Ureter (tissue), 1 donor: ENCODE data around the gene GORASP2. TPM values are rescaled to one million over a fixed set of nuclear protein-coding genes. Genes with fewer than 3 reads are reported as not detected.
A peak's percentile ranks its signal among the peaks of the same experiment; 100 is the strongest.

Source experiments
- DNase-seq: peaks from one replicate; pipeline ENCODE4 v3.0.0-alpha.2; 2020; ENCODE audit warnings: low spot score
- total RNA-seq: library from RNA; stranded (reverse); gene quantifications from one replicate; pipeline ENCODE4 v1.2.4, GENCODE V29; 2023
- donor health status: DM: yes; HTN: yes; CAD: no.

Gene GORASP2
- total RNA-seq, 1 donor from 2014 or later, result 94.8 TPM

GRCh38 chr2:170966648-170967396 is 37.8 kb downstream of the GORASP2 start:
- no peak for DNase-seq

- no peak for DNase-seq
Observed at GRCh38 chr2:170967553-170967952, 38.5 kb downstream of the GORASP2 start.

GRCh38 chr2:170968205-170969003 is 39.4 kb downstream of the GORASP2 start:
- no peak for DNase-seq

GRCh38 chr2:170969030-170969429 is 40.0 kb downstream of the GORASP2 start:
- no peak for DNase-seq

- no peak for DNase-seq
Observed at GRCh38 chr2:170969872-170970496, 40.9 kb downstream of the GORASP2 start.

- DNase-seq, result no peak
Observed at GRCh38 chr2:170971071-170971470, 42.0 kb downstream of the GORASP2 start.

DNA sequence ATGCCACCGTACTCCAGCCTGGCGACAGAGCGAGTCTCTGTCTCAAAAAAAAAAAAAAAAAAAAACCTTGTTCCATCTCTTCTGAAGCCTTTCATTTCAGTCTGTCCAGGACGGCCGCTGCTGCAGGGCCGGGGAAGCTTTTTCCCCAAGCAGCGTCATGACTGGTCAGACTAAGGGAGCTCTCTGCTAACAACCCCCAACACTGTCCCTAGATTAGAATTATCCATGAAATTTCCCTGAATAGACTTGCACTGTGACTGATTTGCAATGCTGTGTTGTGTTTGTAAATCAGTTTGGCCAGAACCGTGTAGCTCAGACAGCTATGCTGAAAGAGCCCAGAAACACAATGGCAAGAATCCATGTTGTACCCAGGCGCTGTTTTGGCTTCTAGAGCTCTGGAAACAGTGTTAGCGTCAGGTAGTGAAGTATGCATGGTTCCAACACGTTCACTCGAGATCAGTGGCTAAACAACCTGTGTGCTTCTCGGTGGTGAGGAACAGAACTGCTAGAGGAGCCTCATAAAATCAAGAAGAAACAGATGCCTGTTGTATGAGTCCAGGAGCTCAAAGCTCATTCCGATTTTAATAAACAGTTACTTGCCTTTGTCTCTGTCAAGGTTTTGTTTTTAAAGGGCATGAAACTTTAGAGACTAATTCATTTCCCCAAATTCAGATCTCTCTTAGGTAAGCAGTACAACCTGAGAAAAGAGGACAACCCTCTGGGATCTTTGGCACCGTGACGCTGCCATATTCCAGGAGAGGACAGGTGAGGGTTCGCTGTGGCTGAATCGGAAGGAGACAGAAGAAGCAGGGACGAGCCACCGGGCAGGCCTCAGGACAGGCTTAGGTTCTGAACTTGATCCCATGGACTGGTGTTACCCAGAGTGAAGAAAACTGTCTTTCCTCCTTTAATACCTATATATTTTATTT is 43.5 kb downstream of the GORASP2 start:
- no peak for DNase-seq

GRCh38 chr2:170973225-170973491 is 44.1 kb downstream of the GORASP2 start:
- no peak for DNase-seq

- DNase-seq, result peak; percentile 86
Observed at GRCh38 chr2:170973492-170974303, 44.6 kb downstream of the GORASP2 start.

GRCh38 chr2:170974304-170974993 is 45.4 kb downstream of the GORASP2 start:
- DNase-seq, result no peak

- DNase-seq, result no peak
Observed at GRCh38 chr2:170975127-170975942, 46.3 kb downstream of the GORASP2 start.

- DNase-seq, result no peak
Observed at GRCh38 chr2:170975943-170976270, 46.9 kb downstream of the GORASP2 start.

DNA sequence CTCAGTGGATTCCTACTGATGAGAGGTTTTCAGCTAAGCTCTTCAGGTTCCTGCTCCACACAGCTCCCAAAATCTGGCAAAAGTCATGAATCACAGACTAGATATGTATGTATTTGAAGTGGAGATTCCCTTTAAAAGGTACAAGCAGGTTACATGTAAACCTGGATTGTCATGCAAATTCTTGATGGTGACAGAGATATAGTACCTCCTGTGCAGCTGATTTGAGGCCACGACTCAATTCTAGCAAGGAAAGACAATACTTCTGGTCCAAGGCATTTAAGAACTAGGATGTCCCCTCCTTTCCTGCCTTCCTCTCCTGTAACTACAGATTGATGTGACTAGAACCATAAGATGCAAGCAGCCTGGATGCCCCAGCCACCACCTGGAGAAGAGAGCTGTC is 55.0 kb downstream of the GORASP2 start:
- DNase-seq, result no peak

DNA sequence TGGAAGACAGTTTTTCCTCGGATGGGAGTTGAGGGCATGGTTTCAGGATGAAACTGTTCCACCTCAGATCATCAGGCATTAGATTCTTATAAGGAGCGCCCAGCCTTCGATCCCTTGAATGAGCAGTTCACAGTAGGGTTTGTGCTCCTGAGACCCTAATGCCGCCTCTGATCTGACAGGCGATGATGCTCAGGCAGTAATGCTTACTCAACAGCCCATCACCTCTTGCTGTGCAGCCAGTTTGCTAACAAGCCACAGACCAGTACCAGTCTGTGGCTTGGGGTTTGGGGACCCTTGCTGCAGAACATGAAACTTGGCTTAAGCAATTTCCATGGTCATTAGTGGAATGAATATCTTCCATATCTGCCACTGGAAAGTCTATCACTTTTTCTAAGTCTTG is 56.4 kb downstream of the GORASP2 start:
- DNase-seq, result no peak

GRCh38 chr2:170986566-170987258 is 57.7 kb downstream of the GORASP2 start:
- no peak for DNase-seq

DNA sequence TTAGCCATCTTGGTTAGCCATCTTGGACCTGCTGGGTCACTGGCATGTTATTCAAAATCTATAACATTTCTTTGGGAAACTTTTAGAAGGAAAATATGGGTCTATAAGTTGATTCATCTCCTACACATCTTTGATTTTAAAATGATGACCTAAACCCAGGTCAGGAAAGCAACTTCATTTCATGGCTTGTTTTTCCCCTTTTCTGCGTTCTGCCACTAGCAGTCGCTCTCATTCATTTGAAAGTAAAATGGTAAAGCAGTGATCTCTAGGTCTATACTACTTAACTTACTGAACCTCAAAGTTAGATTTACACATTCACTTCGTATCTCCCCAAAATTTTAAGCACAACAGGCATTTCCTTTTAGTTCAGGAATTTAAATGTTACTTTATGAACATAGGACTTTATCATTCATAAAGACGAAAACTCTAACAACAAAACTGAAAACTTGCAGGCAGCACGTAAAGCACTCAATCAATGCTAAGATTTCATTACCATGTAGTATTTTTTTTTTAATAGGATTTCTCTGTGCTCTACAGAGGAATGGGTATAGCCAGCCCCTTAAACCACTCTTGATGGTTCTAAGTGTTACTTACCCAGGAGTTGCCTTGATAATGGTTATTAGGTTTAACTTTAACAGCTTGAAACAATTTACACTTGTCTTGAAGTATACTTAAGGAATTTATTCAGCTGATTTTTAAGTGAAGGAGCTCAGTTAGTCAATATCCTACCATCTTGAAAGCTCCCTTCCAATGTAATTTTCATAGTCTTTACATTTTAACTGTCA is 62.5 kb downstream of the GORASP2 start:
- no peak for DNase-seq

DNA sequence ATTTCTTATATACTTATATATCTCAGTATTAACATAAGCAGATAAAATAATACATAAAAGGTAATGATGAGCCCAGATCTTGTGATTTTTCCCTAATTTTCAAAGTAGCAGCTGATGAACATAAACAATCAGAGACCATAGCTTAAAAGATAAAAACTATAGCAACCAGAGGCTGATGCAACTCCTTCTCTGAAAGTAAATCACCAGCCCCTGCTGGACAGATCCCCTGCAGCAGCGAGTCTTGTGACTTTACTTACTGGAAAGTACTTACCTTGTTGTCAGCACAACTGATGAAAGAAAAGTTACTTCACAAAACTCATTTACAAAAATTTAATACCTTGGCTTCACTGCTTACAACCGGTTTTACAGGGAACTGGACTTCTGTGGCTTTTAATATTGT is 67.3 kb downstream of the GORASP2 start:
- no peak for DNase-seq

GRCh38 chr2:170997893-170998597 is 69.0 kb downstream of the GORASP2 start:
- no peak for DNase-seq
